HG03280 (cell line): ENCODE measurements around the gene EFHC2.

Source experiments
- ATAC-seq: cut with Tn5 transposase; IDR thresholded peaks from one replicate; pipeline ENCODE4 v1.9.1; 2021; ENCODE audit warnings: mild to moderate bottlenecking, moderate library complexity; ENCODE audit not compliant: unreplicated experiment

Gene EFHC2

GRCh38 chrX:44343412-44344141 is at the start of gene EFHC2:
TSS of gene EFHC2 (minus strand) at chrX:44343672. CDS start at chrX:44343588, 84 bp downstream.
- no peak for ATAC-seq

GRCh38 chrX:44392767-44393166 is 49.3 kb upstream of the EFHC2 start:
- ATAC-seq = no peak

GRCh38 chrX:44384688-44385338 is 41.3 kb upstream of the EFHC2 start:
- ATAC-seq = no peak

- no peak for ATAC-seq
Observed at GRCh38 chrX:44382871-44383270, 39.4 kb upstream of the EFHC2 start.

GRCh38 chrX:44352758-44353157 is 9.3 kb upstream of the EFHC2 start:
- no peak for ATAC-seq

- ATAC-seq = no peak
Observed at GRCh38 chrX:44349561-44349960, 6.1 kb upstream of the EFHC2 start.

GRCh38 chrX:44344687-44345086 is 1.2 kb upstream of the EFHC2 start:
- no peak for ATAC-seq

- ATAC-seq = no peak
Observed at GRCh38 chrX:44344194-44344593, 722 bp upstream of the EFHC2 start.

GRCh38 chrX:44342866-44343265 is 606 bp downstream of the EFHC2 start:
- no peak for ATAC-seq

GRCh38 chrX:44338361-44338760 is 5.1 kb downstream of the EFHC2 start:
- ATAC-seq = no peak

- ATAC-seq = no peak
Observed at GRCh38 chrX:44332437-44332836, 11.0 kb downstream of the EFHC2 start.

- ATAC-seq = no peak
Observed at GRCh38 chrX:44330227-44330626, 13.2 kb downstream of the EFHC2 start.

- ATAC-seq = no peak
Observed at GRCh38 chrX:44319550-44319949, 23.9 kb downstream of the EFHC2 start.

- no peak for ATAC-seq
Observed at GRCh38 chrX:44317181-44317580, 26.3 kb downstream of the EFHC2 start.

GRCh38 chrX:44314808-44315207 is 28.7 kb downstream of the EFHC2 start:
- no peak for ATAC-seq

- ATAC-seq = no peak
Observed at GRCh38 chrX:44314259-44314734, 29.2 kb downstream of the EFHC2 start.

GRCh38 chrX:44312421-44312820 is 31.1 kb downstream of the EFHC2 start:
- no peak for ATAC-seq

- no peak for ATAC-seq
Observed at GRCh38 chrX:44310227-44310626, 33.2 kb downstream of the EFHC2 start.

- ATAC-seq = no peak
Observed at GRCh38 chrX:44308869-44309268, 34.6 kb downstream of the EFHC2 start.

- no peak for ATAC-seq
Observed at GRCh38 chrX:44306356-44306755, 37.1 kb downstream of the EFHC2 start.

GRCh38 chrX:44305921-44306320 is 37.6 kb downstream of the EFHC2 start:
- no peak for ATAC-seq

- no peak for ATAC-seq
Observed at GRCh38 chrX:44303119-44303518, 40.4 kb downstream of the EFHC2 start.
